ENCODE data around the gene HIVEP2.

HIVEP2 gene

GRCh38 chr6:142794424-142794823 lies 150.6 kb downstream of the HIVEP2 start:
- no peak for DNase-seq (ENCODE audit: low read depth)
- no peak for TF ChIP-seq CTCF (IDR thresholded peaks at IDR 0.05; ENCODE audit: low read depth, low read length, missing control alignments)
- no peak overlapping the region for H3K4me3 ChIP-seq (ENCODE audit: low read depth, low read length)
- in situ Hi-C loops (cut with HindIII; ENCODE audit: low sequenced_read_pairs) = no loop called here

DNA sequence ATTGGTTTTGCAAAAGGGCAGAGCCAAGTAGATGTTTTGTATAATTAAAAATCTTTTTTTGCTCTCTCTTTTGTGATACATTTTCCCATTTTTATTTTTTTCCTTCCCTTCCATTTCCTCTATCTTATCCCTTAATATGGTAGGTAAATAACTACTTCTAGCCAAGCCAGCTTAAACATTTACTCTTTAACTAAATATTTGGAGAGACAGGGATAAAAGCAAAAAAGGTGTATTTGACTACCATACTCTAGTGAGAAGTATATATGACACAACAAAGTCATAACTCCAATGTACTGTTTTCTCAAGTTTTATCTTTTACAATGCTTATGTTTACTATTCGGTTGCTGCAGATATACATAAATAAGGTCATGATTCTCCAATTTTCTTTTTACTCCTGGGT lies 154.7 kb downstream of the HIVEP2 start:
- TF ChIP-seq CTCF (IDR thresholded peaks at IDR 0.05; ENCODE audit: low read depth, low read length, missing control alignments) = no peak
- H3K4me3 ChIP-seq (ENCODE audit: low read depth, low read length) = no peak overlapping the region
- no peak for DNase-seq (ENCODE audit: low read depth)
- in situ Hi-C loops (cut with HindIII; ENCODE audit: low sequenced_read_pairs) = no loop called here

GRCh38 chr6:142787422-142787821 lies 157.6 kb downstream of the HIVEP2 start:
- in situ Hi-C loops (cut with HindIII; ENCODE audit: low sequenced_read_pairs) = no loop called here
- no peak for DNase-seq (ENCODE audit: low read depth)
- no peak for TF ChIP-seq CTCF (IDR thresholded peaks at IDR 0.05; ENCODE audit: low read depth, low read length, missing control alignments)
- H3K4me3 ChIP-seq (ENCODE audit: low read depth, low read length) = no peak overlapping the region

- TF ChIP-seq CTCF (IDR thresholded peaks at IDR 0.05; ENCODE audit: low read depth, low read length, missing control alignments) = no peak
- H3K4me3 ChIP-seq (ENCODE audit: low read depth, low read length) = no peak overlapping the region
- in situ Hi-C loops (cut with HindIII; ENCODE audit: low sequenced_read_pairs) = no loop called here
- DNase-seq (ENCODE audit: low read depth) = no peak
These were observed 158.5 kb downstream of the HIVEP2 start for GRCh38 chr6:142786476-142786875.

DNA sequence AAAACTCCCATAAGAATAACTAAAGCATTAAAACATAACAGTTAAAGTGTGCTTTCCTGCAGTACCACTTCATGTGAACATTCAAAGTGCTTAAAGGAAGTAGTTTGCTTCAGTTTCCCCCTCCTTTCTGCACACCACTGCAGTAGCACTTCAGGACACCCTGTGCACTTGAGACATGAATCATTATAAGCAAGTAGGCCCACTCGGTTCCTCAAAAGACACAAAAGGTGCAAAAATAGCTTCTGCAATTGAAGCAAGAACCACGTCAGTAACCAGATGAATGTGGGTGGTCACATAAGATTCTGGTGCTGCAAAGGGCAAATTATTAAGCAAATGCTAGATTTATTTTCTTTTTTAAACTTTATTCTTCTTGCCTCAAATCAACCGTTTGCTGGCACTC lies 160.6 kb downstream of the HIVEP2 start:
- DNase-seq (ENCODE audit: low read depth) = no peak
- in situ Hi-C loops (cut with HindIII; ENCODE audit: low sequenced_read_pairs) = no loop called here

GRCh38 chr6:142783499-142783898 lies 161.5 kb downstream of the HIVEP2 start:
- TF ChIP-seq CTCF (IDR thresholded peaks at IDR 0.05; ENCODE audit: low read depth, low read length, missing control alignments) = no peak
- in situ Hi-C loops (cut with HindIII; ENCODE audit: low sequenced_read_pairs) = no loop called here
- H3K4me3 ChIP-seq (ENCODE audit: low read depth, low read length) = no peak overlapping the region
- no peak for DNase-seq (ENCODE audit: low read depth)

More for the DNA sequence above, 160.6 kb downstream of the HIVEP2 start:
- H3K4me3 ChIP-seq (ENCODE audit: low read depth, low read length) = no peak overlapping the region
- no peak for TF ChIP-seq CTCF (IDR thresholded peaks at IDR 0.05; ENCODE audit: low read depth, low read length, missing control alignments)

DNA sequence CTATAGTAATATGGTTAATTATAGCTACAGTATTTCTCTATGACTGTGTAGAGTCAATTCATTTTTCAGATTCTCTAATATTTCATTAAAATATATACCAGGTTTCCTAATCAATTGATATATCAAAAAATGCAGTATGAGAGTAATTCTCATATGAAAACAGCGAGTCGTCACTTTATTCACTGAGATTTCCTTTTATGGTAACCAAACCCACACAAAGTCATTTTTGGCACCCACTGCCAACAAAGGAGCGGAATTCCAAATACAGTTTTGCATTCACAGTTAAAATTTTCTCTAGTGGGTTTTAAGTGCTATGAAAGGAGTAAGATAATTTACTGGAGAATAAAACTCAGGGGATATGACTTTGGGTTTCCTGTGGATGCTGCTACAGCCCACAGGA lies 163.8 kb downstream of the HIVEP2 start:
- TF ChIP-seq CTCF (IDR thresholded peaks at IDR 0.05; ENCODE audit: low read depth, low read length, missing control alignments) = no peak
- in situ Hi-C loops (cut with HindIII; ENCODE audit: low sequenced_read_pairs) = no loop called here
- no peak overlapping the region for H3K4me3 ChIP-seq (ENCODE audit: low read depth, low read length)
- no peak for DNase-seq (ENCODE audit: low read depth)
